Uterus (tissue), 2 donors: ENCODE data around the gene EPB41.

Experiments
- CTCF ChIP-seq, 4 experiments: fragments of 200-600 bp in 2 of 4; fragments of 450-650 bp in 2 of 4; sonication (generic) in 2 of 4; IDR thresholded peaks; one replicate each; pipeline ENCODE4 v1.5.1; 2016 to 2019; ENCODE audit warnings: antibody characterized with exemption in 4 of 4, mild to moderate bottlenecking in 2 of 4, moderate library complexity in 1 of 4
- POLR2A ChIP-seq, 2 donors: fragments of 450-650 bp; IDR thresholded peaks; one replicate each; pipeline ENCODE4 v1.6.1; 2016; ENCODE audit warnings: antibody characterized with exemption in 2 of 2, mild to moderate bottlenecking in 1 of 2, moderate library complexity in 1 of 2

- TF ChIP-seq CTCF (IDR thresholded peaks at IDR 0.05) (no peak), POLR2A (IDR thresholded peaks at IDR 0.05) (no peak)
Observed at GRCh38 chr1:29148656-29149491, 234.5 kb downstream of the EPB41 start.
